H9 (cell line): ENCODE measurements around the gene PYGL. TPM values are rescaled to one million over a fixed set of nuclear protein-coding genes. Genes with fewer than 3 reads are reported as not detected.
A peak's percentile ranks its signal among the peaks of the same experiment; 100 is the strongest.

Source experiments
- DNase-seq: peaks from one replicate; pipeline ENCODE4 v3.0.0-alpha.2; 2017
- H2AFZ ChIP-seq: one replicate; pipeline ENCODE4 v1.6.1; 2013; ENCODE audit warnings: mild to moderate bottlenecking, low read length, control low read depth, moderate library complexity
- H2AK5ac ChIP-seq: 2 replicates; pipeline ENCODE4 v1.6.1; 2013; ENCODE audit warnings: low read length, control low read depth, mixed read lengths; ENCODE audit not compliant: insufficient read length
- H2BK120ac ChIP-seq: one replicate; pipeline ENCODE4 v1.6.1; 2013; ENCODE audit warnings: low read depth, mild to moderate bottlenecking, low read length, control low read depth, inconsistent platforms; ENCODE audit not compliant: poor library complexity, severe bottlenecking
- H2BK12ac ChIP-seq: 2 replicates; pipeline ENCODE4 v1.6.1; 2013; ENCODE audit warnings: low read length, control low read depth, mixed read lengths, low read depth; ENCODE audit not compliant: insufficient read length
- H2BK15ac ChIP-seq: 2 replicates; pipeline ENCODE4 v1.6.1; 2013; ENCODE audit warnings: low read depth, low read length, control low read depth
- H2BK20ac ChIP-seq: one replicate; pipeline ENCODE4 v1.6.1; 2013; ENCODE audit warnings: low read depth, mild to moderate bottlenecking, low read length, control low read depth, inconsistent platforms; ENCODE audit not compliant: poor library complexity, severe bottlenecking
- H2BK5ac ChIP-seq: 2 replicates; pipeline ENCODE4 v1.6.1; 2013; ENCODE audit warnings: low read length, control low read depth, mixed read lengths; ENCODE audit not compliant: insufficient read length
- H3K14ac ChIP-seq: 2 replicates; pipeline ENCODE4 v1.6.1; 2013; ENCODE audit warnings: low read length, control low read depth; ENCODE audit not compliant: insufficient read depth
- H3K18ac ChIP-seq: 2 replicates; pipeline ENCODE4 v1.6.1; 2013; ENCODE audit warnings: low read depth, mild to moderate bottlenecking, mixed read lengths, low read length, control low read depth; ENCODE audit not compliant: insufficient read length
- H3K23ac ChIP-seq: 2 replicates; pipeline ENCODE4 v1.6.1; 2013; ENCODE audit warnings: low read length, control low read depth, mixed read lengths, low read depth; ENCODE audit not compliant: insufficient read length
- H3K23me2 ChIP-seq: 2 replicates; pipeline ENCODE4 v1.6.1; 2013; ENCODE audit warnings: low read depth, mild to moderate bottlenecking, mixed read lengths, low read length, control low read depth; ENCODE audit not compliant: insufficient read length, poor library complexity, severe bottlenecking
- H3K27ac ChIP-seq: 2 replicates; pipeline ENCODE4 v1.5.1; 2013; ENCODE audit warnings: low read length, control low read depth, mixed read lengths, low read depth; ENCODE audit not compliant: insufficient read length
- H3K27me3 ChIP-seq: 2 replicates; pipeline ENCODE4 v1.6.1; 2013; ENCODE audit warnings: low read length, control low read depth, inconsistent platforms; ENCODE audit not compliant: insufficient read depth
- H3K4ac ChIP-seq: 2 replicates; pipeline ENCODE4 v1.6.1; 2013; ENCODE audit warnings: low read depth, mild to moderate bottlenecking, control low read depth, inconsistent platforms, low read length, moderate library complexity
- H3K4me1 ChIP-seq: 2 replicates; pipeline ENCODE4 v1.6.1; 2013; ENCODE audit warnings: low read length, control low read depth, inconsistent platforms; ENCODE audit not compliant: insufficient read depth
- H3K4me2 ChIP-seq: 2 replicates; pipeline ENCODE4 v1.6.1; 2013; ENCODE audit warnings: low read length, control low read depth, mixed read lengths; ENCODE audit not compliant: insufficient read length, insufficient read depth
- H3K56ac ChIP-seq: 2 replicates; pipeline ENCODE4 v1.6.1; 2013; ENCODE audit warnings: low read depth, mild to moderate bottlenecking, mixed read lengths, low read length, control low read depth; ENCODE audit not compliant: insufficient read length
- H3K79me1 ChIP-seq: 2 replicates; pipeline ENCODE4 v1.6.1; 2013; ENCODE audit warnings: low read depth, mild to moderate bottlenecking, moderate library complexity, low read length, control low read depth, inconsistent platforms; ENCODE audit not compliant: insufficient read depth, poor library complexity, severe bottlenecking
- H3K79me2 ChIP-seq: 2 replicates; pipeline ENCODE4 v1.6.1; 2013; ENCODE audit warnings: low read length, control low read depth, inconsistent platforms; ENCODE audit not compliant: insufficient read depth
- H3K9ac ChIP-seq: 2 replicates; pipeline ENCODE4 v1.6.1; 2013; ENCODE audit warnings: low read length, control low read depth, mixed read lengths; ENCODE audit not compliant: insufficient read length; ENCODE audit errors: extremely low read depth
- H3K9me3 ChIP-seq: one replicate; pipeline ENCODE4 v1.6.1; 2013; ENCODE audit warnings: low read depth, low read length, inconsistent platforms; ENCODE audit not compliant: control insufficient read depth
- H3T11ph ChIP-seq: one replicate; pipeline ENCODE4 v1.6.1; 2013; ENCODE audit warnings: mild to moderate bottlenecking, low read length, control low read depth, inconsistent platforms
- H4K20me1 ChIP-seq: one replicate; pipeline ENCODE4 v1.6.1; 2013; ENCODE audit not compliant: control insufficient read depth, insufficient read length, insufficient read depth
- H4K5ac ChIP-seq: 2 replicates; pipeline ENCODE4 v1.6.1; 2013; ENCODE audit warnings: low read depth, mild to moderate bottlenecking, mixed read lengths, low read length, control low read depth; ENCODE audit not compliant: insufficient read length
- H4K8ac ChIP-seq: replicated peaks from 2 replicates; pipeline ENCODE4 v1.6.1; 2013; ENCODE audit warnings: low read length, control low read depth, mixed read lengths, low read depth; ENCODE audit not compliant: insufficient read length
- H4K91ac ChIP-seq: 2 replicates; pipeline ENCODE4 v1.6.1; 2013; ENCODE audit warnings: low read depth, mild to moderate bottlenecking, moderate library complexity, mixed read lengths, low read length, control low read depth; ENCODE audit not compliant: insufficient read length
- H3K27ac Mint-ChIP-seq, 3 experiments: 2 replicates in 2 of 3; 3 replicates in 1 of 3; pipeline ENCODE4 v1.8.0; 2020 to 2021; ENCODE audit warnings: mixed read lengths in 3 of 3, mild to moderate bottlenecking in 1 of 3, moderate library complexity in 1 of 3
- H3K27me3 Mint-ChIP-seq: 2 replicates; pipeline ENCODE4 v1.8.0; 2021; ENCODE audit warnings: low read depth, mild to moderate bottlenecking, moderate library complexity, mixed read lengths
- H3K36me3 Mint-ChIP-seq, 3 experiments: 2 replicates in 2 of 3; 3 replicates in 1 of 3; pipeline ENCODE4 v1.8.0; 2020 to 2021; ENCODE audit warnings: low read depth in 3 of 3, mixed read lengths in 3 of 3; ENCODE audit not compliant: insufficient read depth in 1 of 3
- H3K4me1 Mint-ChIP-seq, 2 experiments: 2 replicates each; pipeline ENCODE4 v1.8.0; 2020; ENCODE audit warnings: mixed read lengths in 2 of 2
- H3K4me3 Mint-ChIP-seq, 2 experiments: 2 replicates in 1 of 2; 3 replicates in 1 of 2; pipeline ENCODE4 v1.8.0; 2020 to 2021; ENCODE audit warnings: mild to moderate bottlenecking in 2 of 2, mixed read lengths in 2 of 2, moderate library complexity in 1 of 2
- H3K9me3 Mint-ChIP-seq, 2 experiments: 2 replicates in 1 of 2; 3 replicates in 1 of 2; pipeline ENCODE4 v1.8.0; 2020; ENCODE audit warnings: mild to moderate bottlenecking in 2 of 2, mixed read lengths in 2 of 2, moderate library complexity in 1 of 2
- WGBS: extraction: QIAGEN DNeasy Blood & Tissue Kit; methylation state at CpG from one replicate; pipeline ENCODE4 v1.1.7; 2013; ENCODE audit warnings: missing lambda C conversion rate, low lambda C conversion rate, mixed read lengths; ENCODE audit not compliant: insufficient read length; ENCODE audit errors: extremely low coverage; 5-methylcytosine and 5-hydroxymethylcytosine counted together
- long read RNA-seq: library from polyadenylated mRNA; unstranded; transcript quantifications from one replicate; pipeline ENCODE4 v2.0.0, GENCODE V29; 2020
- total RNA-seq: library from RNA; stranded (reverse); gene quantifications from 2 replicates; pipeline ENCODE4 v1.2.1, GENCODE V29; 2021
- TF ChIP-seq, protein P1 (sequence below): fragments of 200-600 bp; sonication (generic); conservative IDR thresholded peaks from 3 replicates; pipeline ENCODE4 v1.8.0; 2021; ENCODE audit warnings: antibody characterized with exemption, mild to moderate bottlenecking

Gene PYGL
- total RNA-seq: 53.8 and 55.1 TPM in 2 replicates
- long read RNA-seq, transcript PYGL-201 (20 exons, 3,048 nt): major isoform, 341 of 428 reads
- long read RNA-seq, transcript PYGL-206 (19 exons, 2,696 nt): minor isoform, 15 of 428 reads
- long read RNA-seq, transcript PYGL-203 (5 exons, 1,459 nt): minor isoform, 15 of 428 reads
- long read RNA-seq, partial matches to known transcripts: 16 of 428 reads
- long read RNA-seq, other reads (novel, unspliced or antisense): 41 of 428 reads

DNA sequence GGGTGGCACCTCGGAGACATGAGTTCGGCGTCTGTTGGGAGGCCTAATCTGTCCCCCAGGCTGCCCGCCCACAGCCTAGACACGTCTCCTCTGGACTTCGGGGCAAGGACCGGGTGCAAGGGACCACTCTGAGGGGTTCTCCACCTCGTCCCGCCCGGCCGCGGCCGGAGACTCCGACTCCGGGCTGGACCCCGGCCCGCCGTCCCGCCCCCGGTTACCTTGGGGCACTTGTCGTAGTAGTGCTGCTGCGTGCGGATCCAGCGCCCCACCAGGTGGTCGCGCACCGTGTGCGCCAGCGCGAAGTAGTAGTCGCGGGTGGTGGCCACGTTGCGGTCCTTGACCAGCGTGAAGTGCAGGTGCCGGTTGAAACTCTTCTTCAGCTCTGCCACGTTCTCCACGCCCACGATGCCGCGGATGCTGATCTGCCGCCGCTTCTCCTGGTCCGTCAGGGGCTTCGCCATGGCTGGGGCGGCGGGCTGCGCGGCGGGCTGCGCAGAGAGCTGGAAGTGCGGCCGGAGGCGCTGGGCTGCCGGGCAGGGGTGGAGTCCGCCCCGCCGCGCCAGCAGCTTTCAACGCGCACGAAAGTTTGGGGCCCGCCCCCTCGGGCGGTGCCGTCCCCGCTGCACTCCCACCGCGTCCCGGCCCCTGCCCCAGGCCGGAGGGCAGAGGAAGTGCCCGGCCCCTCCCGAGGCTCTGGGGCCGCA, at the start of gene PYGL:
PYGL (minus strand) TSS at position 541 of the 704 bp plus-strand sequence; CDS start at position 461, 80 bp downstream.
- Histone ChIP-seq H4K20me1 (no peaks in the 10 kb centered on the region), H2AFZ (peak within 1 kb of the TSS; percentile 17), H3K79me2 (no peaks in the 10 kb centered on the region), H3K27ac (no peak within 1 kb of the TSS), H3K27me3 (no peaks in the 10 kb centered on the region), H3K23ac (no peak within 1 kb of the TSS), H3K9ac (peak within 1 kb of the TSS; percentile 34), H2BK5ac (no peak within 1 kb of the TSS), H3T11ph (no peak within 1 kb of the TSS), H2AK5ac (no peak within 1 kb of the TSS), H3K4ac (no peak within 1 kb of the TSS), H3K23me2 (peaks cover 16% of the 10 kb centered on the region), H4K91ac (no peak within 1 kb of the TSS), H2BK20ac (no peak within 1 kb of the TSS), H2BK120ac (no peak within 1 kb of the TSS), H4K5ac (no peak within 1 kb of the TSS), H3K4me2 (peak within 1 kb of the TSS; percentile 63), H2BK12ac (no peak within 1 kb of the TSS), H3K4me1 (no peaks in the 10 kb centered on the region), H4K8ac (no peak within 1 kb of the TSS), H3K79me1 (no peaks in the 10 kb centered on the region), H3K18ac (no peak within 1 kb of the TSS), H3K9me3 (no peaks in the 10 kb centered on the region), H3K56ac (no peak within 1 kb of the TSS), H2BK15ac (no peak within 1 kb of the TSS), H3K14ac (peak within 1 kb of the TSS; percentile 88)
- TF ChIP-seq, protein P1, sequence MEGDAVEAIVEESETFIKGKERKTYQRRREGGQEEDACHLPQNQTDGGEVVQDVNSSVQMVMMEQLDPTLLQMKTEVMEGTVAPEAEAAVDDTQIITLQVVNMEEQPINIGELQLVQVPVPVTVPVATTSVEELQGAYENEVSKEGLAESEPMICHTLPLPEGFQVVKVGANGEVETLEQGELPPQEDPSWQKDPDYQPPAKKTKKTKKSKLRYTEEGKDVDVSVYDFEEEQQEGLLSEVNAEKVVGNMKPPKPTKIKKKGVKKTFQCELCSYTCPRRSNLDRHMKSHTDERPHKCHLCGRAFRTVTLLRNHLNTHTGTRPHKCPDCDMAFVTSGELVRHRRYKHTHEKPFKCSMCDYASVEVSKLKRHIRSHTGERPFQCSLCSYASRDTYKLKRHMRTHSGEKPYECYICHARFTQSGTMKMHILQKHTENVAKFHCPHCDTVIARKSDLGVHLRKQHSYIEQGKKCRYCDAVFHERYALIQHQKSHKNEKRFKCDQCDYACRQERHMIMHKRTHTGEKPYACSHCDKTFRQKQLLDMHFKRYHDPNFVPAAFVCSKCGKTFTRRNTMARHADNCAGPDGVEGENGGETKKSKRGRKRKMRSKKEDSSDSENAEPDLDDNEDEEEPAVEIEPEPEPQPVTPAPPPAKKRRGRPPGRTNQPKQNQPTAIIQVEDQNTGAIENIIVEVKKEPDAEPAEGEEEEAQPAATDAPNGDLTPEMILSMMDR: no peak
- peak; percentile 81 for DNase-seq
- Mint-ChIP-seq H3K9me3 (peaks cover 1 to 3% of the 10 kb centered on the region in 2 experiments; a peak in 3 of 5 replicates), H3K36me3 (peaks cover 2 to 10% (median 7%) of the 10 kb centered on the region in 3 experiments; a peak in 5 of 7 replicates), H3K27ac (peak within 1 kb of the TSS in 1 of 3 experiments; percentile 39; a peak in 1 of 7 replicates), H3K4me1 (peaks cover 8 to 12% of the 10 kb centered on the region in 2 experiments), H3K27me3 (peaks cover 9% of the 10 kb centered on the region), H3K4me3 (peak within 1 kb of the TSS; percentile 85 to 94)
- no CpG with 5 or more reads among the region's 74 CpGs for WGBS
